Hepatocyte (in vitro differentiated cells): ENCODE results near the gene LY6G6C. TPM values are rescaled to one million over a fixed set of nuclear protein-coding genes. Genes with fewer than 3 reads are reported as not detected.

Experiments used
- DNase-seq: peaks from one replicate; pipeline ENCODE4 v3.0.0-alpha.2; 2016; ENCODE audit warnings: low spot score
- H2AFZ ChIP-seq: fragments of 200-600 bp; sonication (generic); 2 replicates; pipeline ENCODE4 v1.6.0; 2016; ENCODE audit warnings: antibody characterized with exemption, mild to moderate bottlenecking
- H3K27ac ChIP-seq: fragments of 200-600 bp; sonication (generic); 2 replicates; pipeline ENCODE4 v1.5.1; 2016; ENCODE audit warnings: mild to moderate bottlenecking
- H3K27me3 ChIP-seq: fragments of 200-600 bp; sonication (generic); 2 replicates; pipeline ENCODE4 v1.6.1; 2016
- H3K36me3 ChIP-seq: fragments of 200-600 bp; sonication (generic); replicated peaks from 2 replicates; pipeline ENCODE4 v1.5.1; 2016; ENCODE audit warnings: low read depth; ENCODE audit not compliant: insufficient read depth
- H3K4me1 ChIP-seq: fragments of 200-600 bp; sonication (generic); 2 replicates; pipeline ENCODE4 v1.5.1; 2016; ENCODE audit warnings: mild to moderate bottlenecking, moderate library complexity; ENCODE audit not compliant: insufficient read depth
- H3K4me2 ChIP-seq: fragments of 200-600 bp; sonication (generic); 2 replicates; pipeline ENCODE4 v1.6.0; 2016
- H3K4me3 ChIP-seq: fragments of 200-600 bp; sonication (generic); 2 replicates; pipeline ENCODE4 v1.5.1; 2016; ENCODE audit warnings: mild to moderate bottlenecking
- H3K79me2 ChIP-seq: fragments of 200-600 bp; sonication (generic); 2 replicates; pipeline ENCODE4 v1.6.0; 2017; ENCODE audit warnings: mild to moderate bottlenecking
- H3K9me2 ChIP-seq: fragments of 200-600 bp; sonication (generic); replicated peaks from 2 replicates; pipeline ENCODE4 v1.6.0; 2017; ENCODE audit warnings: mild to moderate bottlenecking; ENCODE audit not compliant: insufficient read depth
- H3K9me3 ChIP-seq: fragments of 200-600 bp; sonication (generic); 2 replicates; pipeline ENCODE4 v1.5.1; 2016; ENCODE audit warnings: low read depth, mild to moderate bottlenecking
- H4K20me1 ChIP-seq: fragments of 200-600 bp; sonication (generic); 2 replicates; pipeline ENCODE4 v1.6.0; 2016; ENCODE audit warnings: mild to moderate bottlenecking; ENCODE audit not compliant: insufficient read depth, poor library complexity, severe bottlenecking
- CTCF ChIP-seq: fragments of 200-600 bp; sonication (generic); IDR thresholded peaks from 2 replicates; pipeline ENCODE4 v1.5.1; 2016; ENCODE audit warnings: antibody characterized with exemption, mild to moderate bottlenecking; ENCODE audit not compliant: poor library complexity
- EZH2 ChIP-seq: fragments of 200-600 bp; sonication (generic); IDR thresholded peaks from 2 replicates; pipeline ENCODE4 v1.6.1; 2016; ENCODE audit warnings: antibody characterized with exemption, mild to moderate bottlenecking, borderline replicate concordance
- EZH2phosphoT487 ChIP-seq: fragments of 200-600 bp; sonication (generic); IDR thresholded peaks from one replicate; pipeline ENCODE4 v1.6.1; 2018; ENCODE audit warnings: antibody characterized with exemption, mild to moderate bottlenecking, low read depth, moderate library complexity; ENCODE audit not compliant: unreplicated experiment, severe bottlenecking
- WGBS: methylation state at CpG from one replicate; pipeline ENCODE4 v1.1.6; 2016; ENCODE audit warnings: low lambda C conversion rate; ENCODE audit errors: missing lambda C conversion rate; 5-methylcytosine and 5-hydroxymethylcytosine counted together
- polyA plus RNA-seq: library from polyadenylated mRNA; unstranded; fragments of >200 nt; fragmentation: Nextera tagmentation; extraction: Ambion mirVana; gene quantifications from 2 replicates; pipeline ENCODE4 v1.2.1, GENCODE V29; 2016
- total RNA-seq: library from RNA; depleted of rRNA; stranded (reverse); fragments of >200 nt; gene quantifications from 2 replicates; pipeline ENCODE4 v1.2.3, GENCODE V29; 2014

Gene LY6G6C
- total and polyA plus RNA-seq, 2 experiments from 2014 or later, result 0.30 TPM; not detected in 1

DNA sequence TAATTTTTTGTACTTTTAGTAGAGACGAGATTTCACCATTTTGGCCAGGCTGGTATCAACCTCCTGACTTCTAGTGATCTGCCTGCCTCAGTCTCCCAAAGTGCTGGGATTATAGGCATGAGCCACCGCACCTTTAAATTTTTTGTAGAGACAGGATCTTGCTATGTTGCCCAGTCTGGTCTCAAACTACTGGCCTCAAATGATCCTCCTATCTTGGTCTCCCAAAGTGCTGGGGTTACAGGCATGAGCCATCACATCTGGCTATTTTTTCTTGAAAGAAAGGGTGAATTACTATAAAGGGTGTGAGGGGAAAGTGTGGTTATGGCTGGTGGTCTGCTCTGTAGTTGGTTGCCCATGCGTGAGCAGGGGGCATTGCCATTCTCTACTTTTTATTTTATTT is 13.3 kb downstream of the LY6G6C start:
- Histone ChIP-seq H3K79me2 (no peaks in the 10 kb centered on the region), H3K4me2 (no peak overlapping the region), H3K4me1 (peaks cover 5% of the 10 kb centered on the region), H3K9me3 (no peaks in the 10 kb centered on the region), H3K27ac (no peak overlapping the region), H3K9me2 (no peaks in the 10 kb centered on the region), H4K20me1 (no peaks in the 10 kb centered on the region), H3K36me3 (no peaks in the 10 kb centered on the region), H3K27me3 (no peaks in the 10 kb centered on the region), H3K4me3 (no peak overlapping the region), H2AFZ (no peak overlapping the region)
- WGBS, result 99% methylated on average over 3 of the region's 3 CpGs
- no peak for DNase-seq
- TF ChIP-seq EZH2, result no peak

GRCh38 chr6:31707701-31708100 is 13.8 kb downstream of the LY6G6C start:
- H3K4me2 ChIP-seq, result no peak overlapping the region
- H4K20me1 ChIP-seq, result no peaks in the 10 kb centered on the region
- DNase-seq, result no peak
- no peaks in the 10 kb centered on the region for H3K27me3 ChIP-seq
- H3K4me1 ChIP-seq, result peaks cover 5% of the 10 kb centered on the region
- no peak overlapping the region for H2AFZ ChIP-seq
- no peaks in the 10 kb centered on the region for H3K9me3 ChIP-seq
- WGBS, result 91% methylated on average over 8 of the region's 10 CpGs
- H3K9me2 ChIP-seq, result no peaks in the 10 kb centered on the region
- no peak overlapping the region for H3K4me3 ChIP-seq
- H3K27ac ChIP-seq, result no peak overlapping the region
- H3K79me2 ChIP-seq, result peaks cover 1% of the 10 kb centered on the region
- TF ChIP-seq EZH2phosphoT487, result no peak
- TF ChIP-seq CTCF, result no peak
- no peak for TF ChIP-seq EZH2
- no peaks in the 10 kb centered on the region for H3K36me3 ChIP-seq

GRCh38 chr6:31706599-31706998 is 14.9 kb downstream of the LY6G6C start, which contains the start of gene LY6G6F:
Gene LY6G6F, plus strand, starts transcription at chr6:31706866. Its CDS starts 41 bp downstream, at chr6:31706907.
- no peak within 1 kb of the TSS for H2AFZ ChIP-seq
- H3K4me1 ChIP-seq, result peaks cover 11% of the 10 kb centered on the region
- H3K9me3 ChIP-seq, result no peaks in the 10 kb centered on the region
- no peak for TF ChIP-seq CTCF
- no peak for TF ChIP-seq EZH2phosphoT487
- no peak for TF ChIP-seq EZH2
- no peak within 1 kb of the TSS for H3K27ac ChIP-seq
- H3K79me2 ChIP-seq, result peaks cover 12% of the 10 kb centered on the region
- DNase-seq, result no peak
- H3K4me3 ChIP-seq, result no peak within 1 kb of the TSS
- H3K9me2 ChIP-seq, result no peaks in the 10 kb centered on the region
- H4K20me1 ChIP-seq, result no peaks in the 10 kb centered on the region
- H3K27me3 ChIP-seq, result no peaks in the 10 kb centered on the region
- H3K36me3 ChIP-seq, result no peaks in the 10 kb centered on the region
- H3K4me2 ChIP-seq, result no peak within 1 kb of the TSS
- WGBS, result 80% methylated on average over 3 of the region's 3 CpGs

DNA sequence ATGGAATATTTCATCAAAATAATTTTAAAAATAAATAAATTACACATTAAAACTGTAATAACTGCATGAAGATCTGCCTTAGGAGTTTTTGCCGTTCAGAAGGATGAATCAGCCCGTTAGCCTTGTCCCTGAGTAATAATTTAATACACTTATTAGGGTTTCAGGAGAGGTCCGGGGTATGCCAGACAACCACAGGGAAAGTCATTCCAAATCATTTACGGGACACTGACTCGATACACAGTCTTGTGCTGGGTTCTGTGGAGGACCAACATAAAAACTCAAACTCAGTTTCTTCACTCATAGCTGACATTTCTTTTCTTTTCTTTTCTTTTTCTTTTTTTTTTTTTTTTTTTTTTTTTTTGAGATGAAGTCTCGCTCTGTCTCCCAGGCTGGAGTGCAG is 15.6 kb downstream of the LY6G6C start:
- H2AFZ ChIP-seq, result no peak overlapping the region
- no peak overlapping the region for H3K27ac ChIP-seq
- no peak for TF ChIP-seq CTCF
- TF ChIP-seq EZH2phosphoT487, result no peak
- no peak for TF ChIP-seq EZH2
- H3K9me3 ChIP-seq, result no peaks in the 10 kb centered on the region
- H3K4me3 ChIP-seq, result no peak overlapping the region
- 93% methylated on average over 5 of the region's 6 CpGs for WGBS
- H3K4me1 ChIP-seq, result peaks cover 18% of the 10 kb centered on the region
- no peak overlapping the region for H3K4me2 ChIP-seq
- no peaks in the 10 kb centered on the region for H3K36me3 ChIP-seq
- no peak for DNase-seq
- H3K9me2 ChIP-seq, result no peaks in the 10 kb centered on the region
- peaks cover 19% of the 10 kb centered on the region for H3K79me2 ChIP-seq
- no peaks in the 10 kb centered on the region for H3K27me3 ChIP-seq
- H4K20me1 ChIP-seq, result no peaks in the 10 kb centered on the region
